Hematopoietic multipotent progenitor cell (in vitro differentiated cells): ENCODE measurements around the gene CSRP3. TPM values are rescaled to one million over a fixed set of nuclear protein-coding genes. Genes with fewer than 3 reads are reported as not detected.

Experiments used
- DNase-seq, 3 donors: peaks; one replicate each; pipeline ENCODE4 v3.0.0-alpha.2; 2011 to 2015; ENCODE audit warnings: low read depth in 2 of 3, low spot score in 2 of 3
- total RNA-seq: library from RNA; depleted of rRNA; stranded (reverse); fragments of >200 nt; gene quantifications from one replicate; pipeline ENCODE4 v1.2.3, GENCODE V29; 2012

Gene CSRP3
- not detected for total RNA-seq

GRCh38 chr11:19201737-19202605 lies at the start of gene CSRP3:
TSS of gene CSRP3 (minus strand) at chr11:19201983. CDS start at chr11:19192448, 9,535 bp downstream.
- DNase-seq: no peak

GRCh38 chr11:19251577-19251976 lies 49.8 kb upstream of the CSRP3 start:
- no peak for DNase-seq

- DNase-seq: no peak
These were observed 45.0 kb upstream of the CSRP3 start for GRCh38 chr11:19246816-19247215.

- no peak for DNase-seq
These were observed 43.6 kb upstream of the CSRP3 start for GRCh38 chr11:19245351-19245750.

- DNase-seq: no peak
These were observed 42.8 kb upstream of the CSRP3 start for GRCh38 chr11:19244621-19245020.

GRCh38 chr11:19244084-19244483 lies 42.3 kb upstream of the CSRP3 start:
- no peak for DNase-seq

GRCh38 chr11:19243613-19244012 lies 41.8 kb upstream of the CSRP3 start:
- DNase-seq: peak in 1 of 3 donors; percentile 21

- DNase-seq: no peak
These were observed 41.4 kb upstream of the CSRP3 start for GRCh38 chr11:19243143-19243542.

- DNase-seq: no peak
These were observed 40.6 kb upstream of the CSRP3 start for GRCh38 chr11:19242179-19242932.

- peak in 1 of 3 donors; percentile 14 for DNase-seq
These were observed 39.7 kb upstream of the CSRP3 start for GRCh38 chr11:19241260-19242178.

- DNase-seq: peak; percentile 35 to 93 (median 90)
These were observed 38.9 kb upstream of the CSRP3 start, which contains the start of gene E2F8 for GRCh38 chr11:19240420-19241259. TSS of gene E2F8 (minus strand) at chr11:19240945. CDS start at chr11:19240121, 824 bp downstream.

GRCh38 chr11:19239039-19239438 lies 37.3 kb upstream of the CSRP3 start:
- no peak for DNase-seq

- DNase-seq: no peak
These were observed 36.0 kb upstream of the CSRP3 start for GRCh38 chr11:19237813-19238212.

GRCh38 chr11:19237381-19237780 lies 35.6 kb upstream of the CSRP3 start:
- no peak for DNase-seq

- DNase-seq: no peak
These were observed 32.5 kb upstream of the CSRP3 start for GRCh38 chr11:19234231-19234817.

GRCh38 chr11:19232910-19233503 lies 31.2 kb upstream of the CSRP3 start:
- DNase-seq: no peak

GRCh38 chr11:19229671-19230070 lies 27.9 kb upstream of the CSRP3 start:
- no peak for DNase-seq

GRCh38 chr11:19228968-19229367 lies 27.2 kb upstream of the CSRP3 start:
- DNase-seq: no peak
